NCI-H446 (cell line): ENCODE results near the gene STUM.

Source experiments
- DNase-seq, 2 experiments: peaks; one replicate each; lab custom pipeline; 2025; lab: John Stamatoyannopoulos, UW

STUM gene

GRCh38 chr1:226625832-226626576 lies 77.4 kb downstream of the STUM start:
- DNase-seq, result no peak

GRCh38 chr1:226626577-226626956 lies 78.0 kb downstream of the STUM start:
- DNase-seq, result peak; percentile 28 to 70

GRCh38 chr1:226627050-226627755 lies 78.6 kb downstream of the STUM start:
- no peak for DNase-seq

- peak in 1 of 2 experiments; percentile 67 for DNase-seq
Observed at GRCh38 chr1:226627924-226628611, 79.5 kb downstream of the STUM start.

GRCh38 chr1:226628612-226629155 lies 80.1 kb downstream of the STUM start:
- peak; percentile 74 to 78 for DNase-seq

- DNase-seq, result no peak
Observed at GRCh38 chr1:226629210-226629895, 80.8 kb downstream of the STUM start.

GRCh38 chr1:226629896-226630550 lies 81.5 kb downstream of the STUM start:
- no peak for DNase-seq

GRCh38 chr1:226630592-226630991 lies 82.0 kb downstream of the STUM start:
- DNase-seq, result no peak

- no peak for DNase-seq
Observed at GRCh38 chr1:226631229-226632000, 82.9 kb downstream of the STUM start.

- peak in 1 of 2 experiments; percentile 52 for DNase-seq
Observed at GRCh38 chr1:226632169-226632879, 83.8 kb downstream of the STUM start.

GRCh38 chr1:226632922-226633351 lies 84.4 kb downstream of the STUM start:
- DNase-seq, result no peak

- DNase-seq, result peak; percentile 89 to 95
Observed at GRCh38 chr1:226633541-226634165, 85.1 kb downstream of the STUM start.

GRCh38 chr1:226634166-226634588 lies 85.6 kb downstream of the STUM start:
- DNase-seq, result peak; percentile 89 to 95

- DNase-seq, result no peak
Observed at GRCh38 chr1:226634611-226635246, 86.2 kb downstream of the STUM start.

GRCh38 chr1:226635456-226635941 lies 86.9 kb downstream of the STUM start:
- DNase-seq, result no peak

- DNase-seq, result no peak
Observed at GRCh38 chr1:226636847-226637096, 88.2 kb downstream of the STUM start.

GRCh38 chr1:226637147-226637935 lies 88.8 kb downstream of the STUM start:
- no peak for DNase-seq

- no peak for DNase-seq
Observed at GRCh38 chr1:226638001-226638601, 89.5 kb downstream of the STUM start.
